ENCODE measurements around the gene KRTAP9-7.
A peak's percentile ranks its signal among the peaks of the same experiment; 100 is the strongest.
"Not testable (repeated sequence)": the region's sequence is repeated elsewhere in the genome, so short reads cannot be mapped to it uniquely, and the experiment has no call there.

The KRTAP9-7 gene

GRCh38 chr17:41271323-41271722, 4.2 kb upstream of the KRTAP9-7 start:
- not testable (repeated sequence) for DNase-seq

- no peak for DNase-seq
Observed at GRCh38 chr17:41271858-41272257, 3.6 kb upstream of the KRTAP9-7 start.

- DNase-seq: no peak
Observed at GRCh38 chr17:41278176-41278955, 2.9 kb downstream of the KRTAP9-7 start.

- DNase-seq: no peak
Observed at GRCh38 chr17:41284043-41284442, 8.5 kb downstream of the KRTAP9-7 start.

- no peak for DNase-seq
Observed at GRCh38 chr17:41284546-41284945, 9.0 kb downstream of the KRTAP9-7 start.

- DNase-seq: no peak
Observed at GRCh38 chr17:41287050-41287449, 11.6 kb downstream of the KRTAP9-7 start.

GRCh38 chr17:41294016-41294415, 18.5 kb downstream of the KRTAP9-7 start:
- no peak for DNase-seq

- DNase-seq: no peak
Observed at GRCh38 chr17:41296846-41297245, 21.3 kb downstream of the KRTAP9-7 start.

- DNase-seq: no peak
Observed at GRCh38 chr17:41298458-41299135, 23.1 kb downstream of the KRTAP9-7 start.

- DNase-seq: no peak
Observed at GRCh38 chr17:41301204-41301790, 25.8 kb downstream of the KRTAP9-7 start.

- DNase-seq: peak in 1 of 56 donors; percentile 15
Observed at GRCh38 chr17:41301916-41302901, 26.7 kb downstream of the KRTAP9-7 start, which contains the start of gene KRTAP29-1. Gene KRTAP29-1, minus strand, starts transcription at chr17:41302851. Its CDS starts 0 bp downstream, at chr17:41302851.

- no peak for DNase-seq
Observed at GRCh38 chr17:41302981-41303380, 27.5 kb downstream of the KRTAP9-7 start.

GRCh38 chr17:41304091-41304490, 28.6 kb downstream of the KRTAP9-7 start:
- DNase-seq: no peak

GRCh38 chr17:41307647-41308046, 32.1 kb downstream of the KRTAP9-7 start:
- no peak for DNase-seq

GRCh38 chr17:41308251-41308917, 32.9 kb downstream of the KRTAP9-7 start:
- peak in 13 of 56 donors; percentile 1 to 49 (median 18) for DNase-seq

GRCh38 chr17:41308918-41309359, 33.4 kb downstream of the KRTAP9-7 start, which contains the start of gene KRTAP16-1:
Gene KRTAP16-1, minus strand, starts transcription at chr17:41309309. Its CDS starts 56 bp downstream, at chr17:41309253.
- no peak for DNase-seq

GRCh38 chr17:41311111-41311510, 35.6 kb downstream of the KRTAP9-7 start:
- no peak for DNase-seq

- DNase-seq: no peak
Observed at GRCh38 chr17:41315204-41315794, 39.8 kb downstream of the KRTAP9-7 start, which contains the start of gene KRTAP17-1. Gene KRTAP17-1, minus strand, starts transcription at chr17:41315710. Its CDS starts 60 bp downstream, at chr17:41315650.

GRCh38 chr17:41315814-41316445, 40.4 kb downstream of the KRTAP9-7 start:
- DNase-seq: no peak
